Measurements from ENCODE around the gene SHROOM2. TPM values are rescaled to one million over a fixed set of nuclear protein-coding genes. Genes with fewer than 3 reads are reported as not detected.
A peak's percentile ranks its signal among the peaks of the same experiment; 100 is the strongest.

SHROOM2 gene
- polyA plus RNA-seq, 1 experiment = 1.1 TPM

GRCh38 chrX:9995855-9996339 lies 209.7 kb downstream of the SHROOM2 start:
- peak; percentile 88 for TF ChIP-seq CTCF (IDR thresholded peaks at IDR 0.05; ENCODE audit: insufficient read depth, low read depth, low read length)
- Histone ChIP-seq H3K36me3 (ENCODE audit: control insufficient read depth, insufficient read depth, low read length) (no peaks in the 10 kb centered on the region), H3K27me3 (ENCODE audit: control insufficient read depth, insufficient read depth, low read length) (no peaks in the 10 kb centered on the region), H3K4me3 (ENCODE audit: low read depth, low read length) (no peak overlapping the region)
- no peak for DNase-seq (ENCODE audit: low read depth)
- POLR2A ChIA-PET = no interaction called here
- CTCF ChIA-PET = interaction anchor here (1.0 to 4.4 kb wide), 4 partner anchors 109 to 396 kb away, joined by 3 to 51 read pairs (median 7); no protein-coding TSS in a partner anchor

- no peak for DNase-seq (ENCODE audit: low read depth)
- Histone ChIP-seq H3K36me3 (ENCODE audit: control insufficient read depth, insufficient read depth, low read length) (no peaks in the 10 kb centered on the region), H3K4me3 (ENCODE audit: low read depth, low read length) (no peak overlapping the region), H3K27me3 (ENCODE audit: control insufficient read depth, insufficient read depth, low read length) (no peaks in the 10 kb centered on the region)
- ChIA-PET POLR2A (no interaction called here), CTCF (interaction anchor here (1.0 to 4.4 kb wide), 4 partner anchors 114 to 395 kb away, joined by 3 to 51 read pairs (median 6); no protein-coding TSS in a partner anchor)
- no peak for TF ChIP-seq CTCF (IDR thresholded peaks at IDR 0.05; ENCODE audit: insufficient read depth, low read depth, low read length)
These were observed 210.8 kb downstream of the SHROOM2 start for GRCh38 chrX:9997041-9997440.

GRCh38 chrX:9997524-9997923 lies 211.3 kb downstream of the SHROOM2 start:
- no peak for DNase-seq (ENCODE audit: low read depth)
- Histone ChIP-seq H3K4me3 (ENCODE audit: low read depth, low read length) (no peak overlapping the region), H3K36me3 (ENCODE audit: control insufficient read depth, insufficient read depth, low read length) (no peaks in the 10 kb centered on the region), H3K27me3 (ENCODE audit: control insufficient read depth, insufficient read depth, low read length) (no peaks in the 10 kb centered on the region)
- TF ChIP-seq CTCF (IDR thresholded peaks at IDR 0.05; ENCODE audit: insufficient read depth, low read depth, low read length) = no peak
- ChIA-PET POLR2A (no interaction called here), CTCF (interaction anchor here (1.2 to 4.4 kb wide), 3 partner anchors 114 to 177 kb away, joined by 3 to 51 read pairs (median 9); no protein-coding TSS in a partner anchor)

Small RNA genes within 50 kb of the gene (small RNA-seq; reads per million reads assigned to genes)
- gene RF00019 (ENCODE audit: insufficient read length, low read depth, low replicate concordance) = not detected

Other genes with a start within 250 kb of the SHROOM2 start
- not detected in 2 replicates for gene GPR143, start 20.6 kb upstream of the SHROOM2 start, polyA plus RNA-seq (2011; rRNA removed)
- not detected in 2 replicates for gene CLDN34, start 180.9 kb downstream of the SHROOM2 start, polyA plus RNA-seq (2011; rRNA removed)